PFSK-1 (cell line): ENCODE results near the gene S100A2.

Source experiments
- FOXP2 ChIP-seq: optimal IDR thresholded peaks from 2 replicates; pipeline ENCODE3; 2011; ENCODE audit warnings: borderline replicate concordance, control low read depth, inconsistent platforms; ENCODE audit not compliant: insufficient read depth; ENCODE audit errors: extremely low read length, extremely low read depth
- POLR2AphosphoS5 ChIP-seq: IDR thresholded peaks from 2 replicates; pipeline ENCODE4 v1.6.1; 2012; ENCODE audit warnings: low read depth, mild to moderate bottlenecking, control low read depth, low read length, moderate library complexity
- SIN3A ChIP-seq: IDR thresholded peaks from 2 replicates; pipeline ENCODE4 v1.6.1; 2012; ENCODE audit warnings: mild to moderate bottlenecking, low read length, moderate library complexity, borderline replicate concordance; ENCODE audit not compliant: insufficient read depth
- TAF1 ChIP-seq: IDR thresholded peaks from 2 replicates; pipeline ENCODE4 v1.6.1; 2012; ENCODE audit warnings: low read length, control low read depth, borderline replicate concordance; ENCODE audit not compliant: insufficient read depth
- TF ChIP-seq, protein P1 (sequence below), 2 experiments: IDR thresholded peaks; 2 replicates each; pipeline versions ENCODE4 v1.6.1 to v1.8.0; 2011 to 2012; ENCODE audit warnings: low read depth in 2 of 2, low read length in 2 of 2, control low read depth in 1 of 2, inconsistent platforms in 1 of 2, mild to moderate bottlenecking in 1 of 2, moderate library complexity in 1 of 2; ENCODE audit not compliant: insufficient read depth in 1 of 2

DNA sequence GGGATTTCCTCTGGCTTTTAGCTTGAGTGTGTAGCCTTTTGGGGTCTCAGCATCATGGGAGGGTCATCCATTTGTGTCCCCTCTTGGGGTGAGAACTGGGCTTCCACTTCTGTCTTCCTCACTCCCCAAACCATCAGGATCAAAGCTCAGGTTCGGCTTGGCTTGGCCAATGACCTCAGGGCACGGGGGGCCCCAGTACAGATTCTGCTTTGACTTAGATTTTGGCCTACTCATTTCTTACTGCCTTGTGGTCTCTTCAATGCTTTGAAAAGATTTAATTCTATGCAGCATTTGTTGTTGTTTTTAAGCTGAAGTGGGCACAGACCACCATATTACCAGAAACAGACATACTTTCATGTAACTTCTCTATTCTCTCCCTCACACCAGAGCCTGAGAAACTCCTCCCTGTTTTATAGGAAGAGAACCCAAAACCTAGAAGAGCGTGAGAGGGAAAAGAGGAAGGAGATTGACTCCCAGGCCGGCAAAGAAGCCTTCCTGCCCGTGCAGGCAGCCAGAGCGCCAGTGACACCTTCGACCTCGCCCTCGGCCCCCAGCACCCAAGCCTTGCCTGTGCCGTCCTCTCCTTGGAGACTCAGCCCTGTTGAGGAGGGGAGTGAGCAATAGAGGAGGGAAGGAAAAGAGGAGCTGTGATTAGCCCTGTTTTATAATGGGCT lies 14.7 kb downstream of the S100A2 start:
- TF ChIP-seq, protein P1, sequence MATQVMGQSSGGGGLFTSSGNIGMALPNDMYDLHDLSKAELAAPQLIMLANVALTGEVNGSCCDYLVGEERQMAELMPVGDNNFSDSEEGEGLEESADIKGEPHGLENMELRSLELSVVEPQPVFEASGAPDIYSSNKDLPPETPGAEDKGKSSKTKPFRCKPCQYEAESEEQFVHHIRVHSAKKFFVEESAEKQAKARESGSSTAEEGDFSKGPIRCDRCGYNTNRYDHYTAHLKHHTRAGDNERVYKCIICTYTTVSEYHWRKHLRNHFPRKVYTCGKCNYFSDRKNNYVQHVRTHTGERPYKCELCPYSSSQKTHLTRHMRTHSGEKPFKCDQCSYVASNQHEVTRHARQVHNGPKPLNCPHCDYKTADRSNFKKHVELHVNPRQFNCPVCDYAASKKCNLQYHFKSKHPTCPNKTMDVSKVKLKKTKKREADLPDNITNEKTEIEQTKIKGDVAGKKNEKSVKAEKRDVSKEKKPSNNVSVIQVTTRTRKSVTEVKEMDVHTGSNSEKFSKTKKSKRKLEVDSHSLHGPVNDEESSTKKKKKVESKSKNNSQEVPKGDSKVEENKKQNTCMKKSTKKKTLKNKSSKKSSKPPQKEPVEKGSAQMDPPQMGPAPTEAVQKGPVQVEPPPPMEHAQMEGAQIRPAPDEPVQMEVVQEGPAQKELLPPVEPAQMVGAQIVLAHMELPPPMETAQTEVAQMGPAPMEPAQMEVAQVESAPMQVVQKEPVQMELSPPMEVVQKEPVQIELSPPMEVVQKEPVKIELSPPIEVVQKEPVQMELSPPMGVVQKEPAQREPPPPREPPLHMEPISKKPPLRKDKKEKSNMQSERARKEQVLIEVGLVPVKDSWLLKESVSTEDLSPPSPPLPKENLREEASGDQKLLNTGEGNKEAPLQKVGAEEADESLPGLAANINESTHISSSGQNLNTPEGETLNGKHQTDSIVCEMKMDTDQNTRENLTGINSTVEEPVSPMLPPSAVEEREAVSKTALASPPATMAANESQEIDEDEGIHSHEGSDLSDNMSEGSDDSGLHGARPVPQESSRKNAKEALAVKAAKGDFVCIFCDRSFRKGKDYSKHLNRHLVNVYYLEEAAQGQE (IDR thresholded peaks at IDR 0.05; ENCODE audit: insufficient read depth in 1 of 2, low read depth in 2 of 2, low read length in 2 of 2), result no peak
- TF ChIP-seq SIN3A (no peak), POLR2AphosphoS5 (no peak), TAF1 (no peak), FOXP2 (no peak)
